GM18870 (cell line): ENCODE results near the gene MYOZ3.

Source experiments
- ATAC-seq: cut with Tn5 transposase; IDR thresholded peaks from one replicate; pipeline ENCODE4 v1.9.1; 2021; ENCODE audit warnings: moderate library complexity; ENCODE audit not compliant: unreplicated experiment

The MYOZ3 gene

DNA sequence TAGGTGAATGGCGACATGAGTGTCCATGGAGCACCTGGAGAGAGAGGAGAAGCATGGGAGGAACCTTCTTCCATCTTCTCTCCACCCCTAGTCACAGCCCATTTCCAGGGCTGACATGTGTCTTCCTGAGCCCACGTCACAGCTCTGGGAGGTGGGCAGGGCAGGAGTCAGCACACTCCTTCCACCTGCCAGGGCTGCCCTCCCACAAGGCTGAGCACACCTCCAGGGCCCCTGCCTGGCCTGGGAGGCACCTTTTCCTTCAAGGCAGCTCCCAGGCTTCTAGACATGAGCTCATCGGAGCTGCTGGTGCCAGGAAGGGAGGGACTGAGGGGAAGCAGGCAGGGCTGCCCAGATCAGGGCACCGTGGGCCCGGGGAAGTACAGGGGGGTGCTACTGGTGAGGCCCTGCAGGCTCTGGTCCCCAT, 34.2 kb upstream of the MYOZ3 start:
- no peak for ATAC-seq

- ATAC-seq = no peak
Measured at GRCh38 chr5:150627731-150628545, 33.1 kb upstream of the MYOZ3 start.

DNA sequence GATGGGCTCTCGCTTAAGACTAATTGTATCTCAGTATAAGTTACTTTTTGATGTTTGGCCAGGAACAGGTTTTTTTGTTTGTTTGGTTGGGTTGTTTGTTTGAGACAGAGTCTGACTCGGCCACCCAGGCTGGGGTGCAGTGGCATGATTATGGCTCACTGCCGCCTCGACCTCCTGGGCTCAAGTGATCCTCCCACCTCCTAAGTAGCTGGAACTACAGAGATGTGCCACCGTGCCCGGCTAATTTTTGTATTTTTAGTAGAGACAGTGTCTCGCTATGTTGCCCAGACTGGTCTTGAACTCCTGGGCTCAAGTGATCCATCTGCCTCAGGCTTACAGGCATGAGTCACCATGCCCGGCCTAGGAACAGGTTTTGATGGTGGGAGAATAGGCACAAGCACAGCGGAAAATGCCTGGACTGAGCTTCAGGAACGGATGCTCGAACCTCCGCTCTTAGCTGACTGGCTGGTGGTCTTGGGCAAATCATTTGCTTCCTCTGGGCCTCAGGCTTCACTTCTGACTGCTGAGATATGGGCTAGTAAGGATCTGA, 32.0 kb upstream of the MYOZ3 start:
- ATAC-seq = no peak

GRCh38 chr5:150630016-150630415, 31.0 kb upstream of the MYOZ3 start:
- ATAC-seq = no peak

GRCh38 chr5:150630461-150631325, 30.4 kb upstream of the MYOZ3 start:
- no peak for ATAC-seq

DNA sequence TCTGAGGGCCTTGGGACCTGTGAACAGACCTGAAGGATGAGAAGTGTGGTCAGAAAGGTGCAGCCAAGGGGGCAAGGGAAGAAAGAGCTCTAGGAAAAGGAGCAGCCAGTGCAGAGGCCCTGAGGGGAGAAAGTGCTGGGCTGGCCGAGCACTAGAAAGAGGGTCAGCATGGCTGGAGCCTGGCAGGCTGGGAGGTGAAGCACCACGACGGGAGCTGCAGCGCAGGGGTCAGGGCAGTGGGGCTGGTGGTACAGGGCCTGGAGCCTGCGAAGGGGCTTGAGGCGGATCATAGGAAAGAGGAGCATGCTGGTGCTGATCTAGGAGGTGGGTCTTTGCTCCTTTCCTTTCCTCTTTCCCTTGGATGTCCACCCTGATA, 29.7 kb upstream of the MYOZ3 start:
- no peak for ATAC-seq

DNA sequence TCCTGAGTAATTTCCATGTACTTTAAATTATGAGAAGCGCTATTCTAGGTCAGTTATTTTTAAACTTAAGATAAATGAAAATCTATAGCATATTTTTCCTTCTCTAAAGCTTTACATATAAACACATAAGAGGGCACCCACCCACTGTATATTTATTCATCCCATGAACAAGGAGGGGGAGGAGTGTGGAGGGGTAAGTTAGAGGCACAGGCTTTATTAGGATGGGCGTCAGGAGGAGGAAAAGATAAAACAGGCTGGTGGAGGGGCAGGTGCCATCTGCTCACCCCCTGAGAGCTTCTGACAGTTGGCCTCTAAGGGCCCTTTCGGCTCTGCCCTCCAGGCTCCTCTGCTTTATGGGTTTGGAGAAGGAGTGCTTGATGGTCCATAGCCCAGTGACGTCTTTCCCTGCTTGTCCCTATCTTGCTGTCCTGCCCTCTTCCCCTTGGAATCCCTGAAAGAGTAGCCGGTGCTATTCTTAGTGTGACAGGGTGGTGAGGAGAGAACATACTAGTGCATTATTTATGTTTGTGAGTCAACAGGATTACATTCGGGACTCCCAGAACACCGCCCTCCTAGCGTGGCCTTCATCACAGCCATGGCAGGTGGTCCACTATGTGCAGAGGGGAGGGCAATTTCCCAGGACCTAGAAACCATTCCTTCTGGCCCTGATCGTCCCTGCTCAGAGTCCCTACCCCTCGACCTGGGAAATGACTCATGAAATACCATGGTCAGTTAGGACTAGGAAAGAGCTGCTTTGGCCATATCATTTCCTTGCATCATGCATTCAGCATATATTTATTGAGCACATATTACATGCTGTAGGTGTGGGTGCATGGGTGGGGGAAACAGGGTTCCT, 28.5 kb upstream of the MYOZ3 start:
- ATAC-seq = no peak

DNA sequence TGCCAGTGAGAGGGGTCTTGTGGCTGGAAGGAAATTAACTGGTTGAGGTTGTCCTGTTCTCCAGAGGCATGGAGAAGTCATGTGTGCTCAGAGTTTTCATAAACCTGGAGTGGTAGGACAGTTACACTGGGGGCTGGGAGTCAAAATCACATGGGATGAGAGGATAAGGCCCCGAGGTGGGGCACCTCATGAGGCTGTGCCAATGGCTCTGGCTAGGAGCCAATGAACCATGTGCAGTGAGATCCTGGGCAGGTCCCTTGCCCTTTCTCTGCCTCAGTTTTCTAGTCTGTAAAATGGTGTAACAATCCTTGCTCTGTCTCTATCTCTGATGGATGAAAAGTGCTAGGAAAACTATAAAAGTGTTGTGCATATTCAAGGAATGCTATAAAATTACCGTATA, 27.6 kb upstream of the MYOZ3 start:
- ATAC-seq = no peak

DNA sequence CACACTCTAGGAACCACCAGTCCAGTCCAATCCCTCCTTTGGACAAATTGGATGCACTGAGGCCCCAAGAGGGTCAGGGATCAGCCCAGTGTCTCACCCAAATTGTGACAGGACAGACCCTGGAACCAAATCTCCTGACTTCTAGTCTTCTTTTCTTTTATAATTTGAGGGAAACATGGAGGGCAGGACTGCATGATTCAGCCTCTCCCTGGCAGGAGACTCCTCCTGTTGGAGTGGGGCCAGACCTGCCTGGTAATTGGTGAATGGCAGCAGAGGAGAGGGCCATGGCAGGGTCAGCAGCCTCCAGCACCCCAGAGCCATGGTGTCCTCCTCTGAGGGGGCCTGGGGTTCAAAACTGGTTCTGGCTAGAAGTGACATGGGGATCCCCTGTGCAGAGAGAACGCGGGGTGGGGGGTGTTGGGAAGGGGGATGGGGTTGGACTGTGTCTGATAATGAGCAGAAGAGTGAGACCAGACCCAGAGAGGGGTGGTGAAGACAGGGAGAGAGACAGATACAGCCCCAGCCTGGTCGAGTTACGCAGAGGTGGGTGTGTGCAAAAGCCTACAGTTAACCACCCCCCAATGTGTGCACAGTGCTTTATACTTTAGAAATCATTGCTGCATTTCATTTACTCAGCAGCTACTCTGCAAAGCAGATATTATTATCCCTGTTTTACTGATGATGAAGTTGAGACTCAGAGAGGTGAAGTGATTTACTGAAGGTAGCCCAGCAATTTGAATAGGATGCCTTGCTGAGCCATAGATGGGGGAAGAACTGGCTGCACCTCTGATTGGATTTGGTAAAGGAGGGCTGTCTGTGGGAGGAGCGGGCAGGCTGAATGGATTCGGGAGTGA, 24.4 kb upstream of the MYOZ3 start:
- no peak for ATAC-seq

DNA sequence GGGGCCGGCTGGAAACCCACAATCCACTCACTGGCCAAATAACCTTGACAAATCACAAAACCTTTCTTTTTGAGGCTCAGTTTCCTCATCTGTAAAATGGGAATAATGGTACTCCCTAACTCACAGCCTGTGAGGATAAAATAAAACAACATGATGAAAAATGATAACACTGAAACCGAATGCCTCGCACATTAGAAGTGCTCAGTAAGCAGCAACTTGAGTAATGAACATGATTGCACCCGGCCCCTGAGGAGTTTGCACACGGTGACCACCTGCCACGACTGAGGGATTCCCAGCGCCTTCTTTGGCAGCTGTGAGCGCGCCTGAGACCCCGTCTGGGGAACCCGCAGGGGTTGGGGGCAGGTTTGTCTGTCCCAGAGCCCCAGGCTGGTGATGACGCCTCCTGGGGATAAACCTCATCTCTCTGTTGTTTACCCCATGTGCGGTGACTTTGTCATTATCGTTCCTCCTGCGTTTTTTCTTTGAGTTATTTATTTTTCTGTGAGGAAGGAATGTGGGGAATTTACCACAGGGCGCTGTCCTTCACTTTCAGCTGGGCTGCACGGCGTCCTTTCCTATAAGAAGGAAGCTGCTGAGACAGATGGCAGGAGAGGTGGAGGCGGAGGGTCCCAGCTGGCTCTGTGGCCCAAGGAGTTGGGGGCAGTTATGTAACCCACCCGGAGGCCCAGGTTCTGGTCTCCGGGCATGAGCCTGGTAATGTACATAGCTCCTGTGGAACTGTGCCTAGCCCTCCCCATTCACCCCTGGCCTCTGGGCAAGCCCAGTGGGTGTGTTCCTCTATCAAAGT, 23.6 kb upstream of the MYOZ3 start:
- no peak for ATAC-seq

GRCh38 chr5:150638053-150638444, 23.0 kb upstream of the MYOZ3 start:
- ATAC-seq = no peak

GRCh38 chr5:150638488-150639376, 22.3 kb upstream of the MYOZ3 start:
- ATAC-seq = no peak

- ATAC-seq = no peak
Measured at GRCh38 chr5:150639377-150639692, 21.7 kb upstream of the MYOZ3 start.

DNA sequence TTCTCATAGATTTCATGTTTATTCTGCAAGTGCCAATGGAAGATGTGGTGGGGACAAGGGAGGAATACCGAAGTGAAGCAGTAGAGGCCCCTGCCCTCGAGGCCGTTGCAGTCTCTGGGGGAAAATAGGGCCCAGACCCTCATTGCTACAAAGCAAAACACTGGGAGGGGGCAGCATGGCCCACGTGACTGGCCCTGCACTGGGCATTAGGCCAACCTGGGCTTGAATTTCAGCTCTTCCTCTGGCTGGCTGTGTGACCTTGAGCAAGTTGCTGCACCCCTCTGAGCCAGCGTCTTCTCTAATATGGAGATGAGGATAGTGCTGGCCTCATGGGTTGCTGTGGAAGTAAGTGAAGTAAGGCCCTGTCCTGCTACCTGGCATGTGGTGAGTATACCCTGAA, 21.3 kb upstream of the MYOZ3 start:
- ATAC-seq = no peak

DNA sequence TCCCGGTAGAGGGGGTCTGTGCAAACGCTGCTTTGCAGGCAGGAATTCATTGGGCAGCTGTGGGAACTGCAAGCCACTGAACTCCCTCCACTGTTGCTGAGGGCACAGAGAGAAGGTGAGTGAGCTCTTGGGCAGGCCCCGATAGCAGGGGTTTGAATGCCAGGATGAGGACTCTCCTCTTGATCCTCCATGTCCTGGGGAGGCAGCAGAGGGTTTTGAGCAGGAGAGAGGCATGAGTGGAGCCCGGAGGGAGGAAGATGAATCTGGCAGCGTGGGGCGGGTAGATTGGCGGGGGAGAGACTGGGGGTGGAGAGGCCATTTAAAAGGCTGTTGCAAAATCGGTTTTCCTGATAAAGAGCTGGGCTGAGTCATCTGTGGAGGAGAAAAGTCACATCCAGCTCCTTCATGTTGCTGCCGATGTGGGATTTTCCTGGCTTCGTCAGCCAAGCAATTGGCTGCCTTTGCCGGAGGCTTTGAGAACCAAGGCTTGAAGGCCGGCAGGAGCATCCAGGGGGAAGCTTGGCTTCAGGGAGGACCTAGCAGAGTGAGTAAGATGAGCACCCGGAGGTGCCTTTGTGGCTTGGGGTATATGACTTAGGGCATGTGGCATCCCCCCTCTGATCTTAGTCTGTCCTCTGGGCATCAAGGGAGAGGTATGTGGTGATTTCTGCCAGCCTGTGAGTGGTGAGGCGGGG, 20.6 kb upstream of the MYOZ3 start, which contains the start of gene SYNPO:
Gene SYNPO, plus strand, starts transcription at position 350 of the 695 bp plus-strand sequence. CDS start 7,616 bp downstream, outside the sequence.
- no peak for ATAC-seq

DNA sequence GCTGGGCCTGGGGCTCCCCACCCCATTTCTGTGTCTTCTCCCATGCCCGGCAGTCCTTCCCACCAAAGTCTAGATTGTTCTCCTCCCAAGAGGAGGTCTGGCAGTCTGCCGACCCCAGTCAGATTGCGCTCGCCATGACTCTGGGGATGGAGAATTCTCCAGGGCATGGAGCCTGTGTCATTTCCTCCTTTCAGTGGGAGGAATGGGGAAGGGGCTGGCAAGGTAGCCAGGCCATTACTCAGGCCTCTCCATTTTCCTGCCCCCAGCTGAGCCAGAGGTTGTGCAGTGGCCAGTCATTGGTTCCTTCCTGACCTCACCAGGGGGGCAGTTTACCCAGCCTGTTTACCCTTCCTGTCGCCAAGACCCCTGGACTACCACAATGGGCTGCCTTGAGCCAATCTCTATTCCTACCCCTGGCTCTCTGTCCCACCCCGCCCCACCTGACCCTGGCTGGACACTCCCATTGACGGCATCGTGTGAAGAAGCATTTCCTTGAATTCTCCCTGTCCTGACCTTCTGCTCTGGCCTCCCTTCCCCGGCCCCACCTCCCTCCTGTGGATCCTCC, 20.0 kb upstream of the MYOZ3 start:
- no peak for ATAC-seq

DNA sequence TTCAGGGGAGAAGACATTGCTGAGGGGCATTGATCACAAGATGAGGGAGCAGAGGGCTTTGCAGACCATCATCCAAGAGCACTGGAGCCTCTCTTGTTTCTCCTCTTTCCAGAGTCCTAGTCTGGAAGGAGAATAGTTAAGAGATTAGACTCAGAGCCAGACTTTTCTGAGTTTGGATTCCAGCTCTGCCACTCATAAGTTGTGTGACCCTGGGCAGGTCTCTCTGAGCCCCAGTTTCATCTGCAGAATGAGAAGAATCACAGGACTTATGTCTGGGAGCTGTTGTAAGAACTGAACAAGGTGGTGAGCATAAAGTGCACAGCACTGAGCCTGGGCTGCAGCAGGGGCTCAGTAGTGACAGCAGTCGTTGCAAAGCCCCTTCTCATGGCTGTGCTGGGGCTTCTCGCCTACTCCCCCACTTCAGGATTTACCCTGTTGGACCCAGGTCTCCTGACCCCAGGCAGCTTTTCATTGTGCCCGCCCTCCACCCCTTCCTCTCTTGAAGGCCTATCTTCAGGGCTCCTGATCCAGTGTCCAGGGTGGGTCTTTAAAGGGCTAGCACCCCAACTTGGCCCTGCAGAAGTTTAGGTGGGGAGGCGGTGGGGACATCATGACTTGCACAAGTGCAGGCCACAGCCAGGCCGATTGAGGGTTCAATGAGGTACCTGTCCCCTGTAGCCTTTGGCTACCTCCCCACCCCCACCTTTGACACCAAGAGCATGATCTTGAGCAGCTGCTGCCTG, 19.1 kb upstream of the MYOZ3 start:
- no peak for ATAC-seq
